GM23338 (cell line): ENCODE results near the gene RASA3. TPM values are rescaled to one million over a fixed set of nuclear protein-coding genes. Genes with fewer than 3 reads are reported as not detected.

Experiments
- ATAC-seq: fragments of 200-7000 bp; cut with Tn5 transposase; 3 replicates; pipeline ENCODE4 v1.9.1; 2020
- DNase-seq: peaks from one replicate; pipeline ENCODE4 v3.0.0-alpha.2; 2015; ENCODE audit warnings: low spot score
- H2AFZ ChIP-seq: fragments of 200-600 bp; sonication (generic); 2 replicates; pipeline ENCODE4 v1.8.0; 2016; ENCODE audit warnings: antibody characterized with exemption, mild to moderate bottlenecking, moderate library complexity
- H3F3A ChIP-seq: fragments of 200-600 bp; sonication (generic); replicated peaks from 2 replicates; pipeline ENCODE4 v1.8.0; 2017; ENCODE audit warnings: antibody characterized with exemption, mixed run types, low read depth
- H3K27ac ChIP-seq: fragments of 200-600 bp; sonication (generic); 2 replicates; pipeline ENCODE4 v1.6.1; 2016; ENCODE audit warnings: low read depth
- H3K27me3 ChIP-seq: fragments of 200-600 bp; sonication (generic); 2 replicates; pipeline ENCODE4 v1.8.0; 2016; ENCODE audit warnings: mild to moderate bottlenecking, mixed run types, moderate library complexity; ENCODE audit not compliant: insufficient read depth
- H3K36me3 ChIP-seq: fragments of 200-600 bp; sonication (generic); 2 replicates; pipeline ENCODE4 v1.8.0; 2016; ENCODE audit warnings: mild to moderate bottlenecking; ENCODE audit not compliant: insufficient read depth
- H3K4me1 ChIP-seq: fragments of 200-600 bp; sonication (generic); 2 replicates; pipeline ENCODE4 v1.8.0; 2016; ENCODE audit warnings: mild to moderate bottlenecking, moderate library complexity; ENCODE audit not compliant: insufficient read depth
- H3K4me2 ChIP-seq: fragments of 200-600 bp; sonication (generic); 2 replicates; pipeline ENCODE4 v1.7.1; 2017; ENCODE audit warnings: mixed run types
- H3K4me3 ChIP-seq: fragments of 200-600 bp; sonication (generic); 2 replicates; pipeline ENCODE4 v1.6.1; 2016; ENCODE audit warnings: mixed run types
- H3K79me2 ChIP-seq: fragments of 200-600 bp; sonication (generic); replicated peaks from 2 replicates; pipeline ENCODE4 v1.8.0; 2017; ENCODE audit warnings: mild to moderate bottlenecking; ENCODE audit not compliant: insufficient read depth
- H3K9me2 ChIP-seq: fragments of 200-600 bp; sonication (generic); 2 replicates; pipeline ENCODE4 v1.8.0; 2017; ENCODE audit not compliant: insufficient read depth
- H4K20me1 ChIP-seq: fragments of 200-600 bp; sonication (generic); replicated peaks from 2 replicates; pipeline ENCODE4 v1.8.0; 2017; ENCODE audit warnings: mild to moderate bottlenecking; ENCODE audit not compliant: insufficient read depth
- H3K27ac Mint-ChIP-seq: 2 replicates; pipeline ENCODE4 v1.8.0; 2020; ENCODE audit warnings: inconsistent platforms, mild to moderate bottlenecking, moderate library complexity, mixed read lengths
- H3K27me3 Mint-ChIP-seq: 3 replicates; pipeline ENCODE4 v1.8.0; 2022; ENCODE audit warnings: low read depth, mild to moderate bottlenecking, moderate library complexity, mixed read lengths, inconsistent platforms; ENCODE audit not compliant: insufficient read depth, poor library complexity
- H3K36me3 Mint-ChIP-seq: 3 replicates; pipeline ENCODE4 v1.8.0; 2021; ENCODE audit warnings: low read depth, mild to moderate bottlenecking, inconsistent platforms, moderate library complexity, mixed read lengths
- H3K4me1 Mint-ChIP-seq: 3 replicates; pipeline ENCODE4 v1.8.0; 2020; ENCODE audit warnings: mild to moderate bottlenecking, inconsistent platforms, mixed read lengths
- H3K4me3 Mint-ChIP-seq: 3 replicates; pipeline ENCODE4 v1.8.0; 2021; ENCODE audit warnings: moderate library complexity, mild to moderate bottlenecking, inconsistent platforms, mixed read lengths
- H3K9me3 Mint-ChIP-seq: 3 replicates; pipeline ENCODE4 v1.8.0; 2020; ENCODE audit warnings: moderate library complexity, mild to moderate bottlenecking, inconsistent platforms, mixed read lengths
- CREB1 ChIP-seq: fragments of 250-450 bp; sonication (Bioruptor Pico); IDR thresholded peaks from 2 replicates; pipeline ENCODE4 v1.5.0; 2020; ENCODE audit warnings: low read depth, mild to moderate bottlenecking, moderate library complexity
- EZH2 ChIP-seq: fragments of 200-600 bp; sonication (generic); IDR thresholded peaks from one replicate; pipeline ENCODE4 v1.8.0; 2017; ENCODE audit warnings: antibody characterized with exemption, mild to moderate bottlenecking, low read depth; ENCODE audit not compliant: unreplicated experiment
- JUNB ChIP-seq: IDR thresholded peaks from one replicate; pipeline ENCODE4 v1.6.1; 2016; ENCODE audit warnings: antibody characterized with exemption; ENCODE audit not compliant: unreplicated experiment
- NANOG ChIP-seq: IDR thresholded peaks from 2 replicates; pipeline ENCODE4 v1.6.1; 2016; ENCODE audit warnings: antibody characterized with exemption, borderline replicate concordance
- POLR2AphosphoS5 ChIP-seq: IDR thresholded peaks from 2 replicates; pipeline ENCODE4 v1.6.1; 2016; ENCODE audit warnings: antibody characterized with exemption, low read depth
- STAT1 ChIP-seq: IDR thresholded peaks from one replicate; pipeline ENCODE4 v1.6.1; 2016; ENCODE audit warnings: antibody characterized with exemption; ENCODE audit not compliant: unreplicated experiment
- ZNF331 ChIP-seq: fragments of 250-450 bp; sonication (Bioruptor Pico); IDR thresholded peaks from 2 replicates; pipeline ENCODE4 v1.5.0; 2020; ENCODE audit warnings: low read depth, mild to moderate bottlenecking, moderate library complexity
- polyA plus RNA-seq: library from polyadenylated mRNA; unstranded; fragments of >200 nt; fragmentation: Nextera tagmentation; extraction: Ambion mirVana; gene quantifications from 2 replicates; pipeline ENCODE4 v1.2.1, GENCODE V29; 2016
- total RNA-seq: library from RNA; depleted of rRNA; stranded (reverse); fragments of >200 nt; shearing (Covaris generic); gene quantifications from 2 replicates; pipeline ENCODE4 v1.2.3, GENCODE V29; 2014
- TF ChIP-seq, protein P1 (sequence below): fragments of 250-450 bp; sonication (Bioruptor Pico); IDR thresholded peaks from 2 replicates; pipeline ENCODE4 v1.5.0; 2020; ENCODE audit warnings: mild to moderate bottlenecking, moderate library complexity
- TF ChIP-seq, protein P2 (sequence below): IDR thresholded peaks from 2 replicates; pipeline ENCODE4 v1.6.1; 2016; ENCODE audit warnings: antibody characterized with exemption
- TF ChIP-seq, protein P3 (sequence below), 2 experiments: fragments of 200-600 bp in 1 of 2; sonication (generic) in 1 of 2; conservative IDR thresholded peaks; 2 replicates each; pipeline versions ENCODE4 v1.5.1 to v1.6.1; 2016 to 2017; ENCODE audit warnings: antibody characterized with exemption in 2 of 2, low read depth in 2 of 2, mild to moderate bottlenecking in 2 of 2, moderate library complexity in 1 of 2

Gene RASA3
- total and polyA plus RNA-seq, 2 experiments from 2014 or later, result 11.2 to 20.7 TPM

DNA sequence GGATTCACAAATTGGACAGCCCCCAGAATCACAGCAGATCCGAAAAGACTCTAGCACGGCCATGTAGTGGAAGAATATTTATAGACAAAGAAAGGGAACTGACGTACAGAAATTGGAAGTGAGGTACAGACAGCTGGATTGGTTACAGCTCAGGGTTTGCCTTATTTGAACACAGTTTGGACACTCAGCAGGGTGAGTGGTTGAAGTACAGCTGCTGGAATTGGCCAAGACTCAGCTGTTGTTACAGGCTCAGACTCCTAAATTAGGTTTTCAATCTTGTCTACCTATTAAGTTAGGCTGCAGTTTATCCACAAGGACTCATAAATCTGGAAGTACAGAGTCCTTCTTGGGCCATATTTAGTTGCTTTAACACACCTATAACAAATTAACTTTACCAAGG is 40.8 kb upstream of the RASA3 start (continued):
- TF ChIP-seq, protein P1, sequence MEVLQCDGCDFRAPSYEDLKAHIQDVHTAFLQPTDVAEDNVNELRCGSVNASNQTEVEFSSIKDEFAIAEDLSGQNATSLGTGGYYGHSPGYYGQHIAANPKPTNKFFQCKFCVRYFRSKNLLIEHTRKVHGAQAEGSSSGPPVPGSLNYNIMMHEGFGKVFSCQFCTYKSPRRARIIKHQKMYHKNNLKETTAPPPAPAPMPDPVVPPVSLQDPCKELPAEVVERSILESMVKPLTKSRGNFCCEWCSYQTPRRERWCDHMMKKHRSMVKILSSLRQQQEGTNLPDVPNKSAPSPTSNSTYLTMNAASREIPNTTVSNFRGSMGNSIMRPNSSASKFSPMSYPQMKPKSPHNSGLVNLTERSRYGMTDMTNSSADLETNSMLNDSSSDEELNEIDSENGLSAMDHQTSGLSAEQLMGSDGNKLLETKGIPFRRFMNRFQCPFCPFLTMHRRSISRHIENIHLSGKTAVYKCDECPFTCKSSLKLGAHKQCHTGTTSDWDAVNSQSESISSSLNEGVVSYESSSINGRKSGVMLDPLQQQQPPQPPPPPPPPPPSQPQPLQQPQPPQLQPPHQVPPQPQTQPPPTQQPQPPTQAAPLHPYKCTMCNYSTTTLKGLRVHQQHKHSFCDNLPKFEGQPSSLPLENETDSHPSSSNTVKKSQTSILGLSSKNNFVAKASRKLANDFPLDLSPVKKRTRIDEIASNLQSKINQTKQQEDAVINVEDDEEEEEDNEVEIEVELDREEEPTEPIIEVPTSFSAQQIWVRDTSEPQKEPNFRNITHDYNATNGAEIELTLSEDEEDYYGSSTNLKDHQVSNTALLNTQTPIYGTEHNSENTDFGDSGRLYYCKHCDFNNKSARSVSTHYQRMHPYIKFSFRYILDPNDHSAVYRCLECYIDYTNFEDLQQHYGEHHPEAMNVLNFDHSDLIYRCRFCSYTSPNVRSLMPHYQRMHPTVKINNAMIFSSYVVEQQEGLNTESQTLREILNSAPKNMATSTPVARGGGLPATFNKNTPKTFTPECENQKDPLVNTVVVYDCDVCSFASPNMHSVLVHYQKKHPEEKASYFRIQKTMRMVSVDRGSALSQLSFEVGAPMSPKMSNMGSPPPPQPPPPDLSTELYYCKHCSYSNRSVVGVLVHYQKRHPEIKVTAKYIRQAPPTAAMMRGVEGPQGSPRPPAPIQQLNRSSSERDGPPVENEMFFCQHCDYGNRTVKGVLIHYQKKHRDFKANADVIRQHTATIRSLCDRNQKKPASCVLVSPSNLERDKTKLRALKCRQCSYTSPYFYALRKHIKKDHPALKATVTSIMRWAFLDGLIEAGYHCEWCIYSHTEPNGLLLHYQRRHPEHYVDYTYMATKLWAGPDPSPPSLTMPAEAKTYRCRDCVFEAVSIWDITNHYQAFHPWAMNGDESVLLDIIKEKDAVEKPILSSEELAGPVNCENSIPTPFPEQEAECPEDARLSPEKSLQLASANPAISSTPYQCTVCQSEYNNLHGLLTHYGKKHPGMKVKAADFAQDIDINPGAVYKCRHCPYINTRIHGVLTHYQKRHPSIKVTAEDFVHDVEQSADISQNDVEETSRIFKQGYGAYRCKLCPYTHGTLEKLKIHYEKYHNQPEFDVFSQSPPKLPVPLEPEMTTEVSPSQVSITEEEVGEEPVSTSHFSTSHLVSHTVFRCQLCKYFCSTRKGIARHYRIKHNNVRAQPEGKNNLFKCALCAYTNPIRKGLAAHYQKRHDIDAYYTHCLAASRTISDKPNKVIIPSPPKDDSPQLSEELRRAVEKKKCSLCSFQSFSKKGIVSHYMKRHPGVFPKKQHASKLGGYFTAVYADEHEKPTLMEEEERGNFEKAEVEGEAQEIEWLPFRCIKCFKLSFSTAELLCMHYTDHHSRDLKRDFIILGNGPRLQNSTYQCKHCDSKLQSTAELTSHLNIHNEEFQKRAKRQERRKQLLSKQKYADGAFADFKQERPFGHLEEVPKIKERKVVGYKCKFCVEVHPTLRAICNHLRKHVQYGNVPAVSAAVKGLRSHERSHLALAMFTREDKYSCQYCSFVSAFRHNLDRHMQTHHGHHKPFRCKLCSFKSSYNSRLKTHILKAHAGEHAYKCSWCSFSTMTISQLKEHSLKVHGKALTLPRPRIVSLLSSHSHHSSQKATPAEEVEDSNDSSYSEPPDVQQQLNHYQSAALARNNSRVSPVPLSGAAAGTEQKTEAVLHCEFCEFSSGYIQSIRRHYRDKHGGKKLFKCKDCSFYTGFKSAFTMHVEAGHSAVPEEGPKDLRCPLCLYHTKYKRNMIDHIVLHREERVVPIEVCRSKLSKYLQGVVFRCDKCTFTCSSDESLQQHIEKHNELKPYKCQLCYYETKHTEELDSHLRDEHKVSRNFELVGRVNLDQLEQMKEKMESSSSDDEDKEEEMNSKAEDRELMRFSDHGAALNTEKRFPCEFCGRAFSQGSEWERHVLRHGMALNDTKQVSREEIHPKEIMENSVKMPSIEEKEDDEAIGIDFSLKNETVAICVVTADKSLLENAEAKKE (CRISPR knock-in tag), result no peak

DNA sequence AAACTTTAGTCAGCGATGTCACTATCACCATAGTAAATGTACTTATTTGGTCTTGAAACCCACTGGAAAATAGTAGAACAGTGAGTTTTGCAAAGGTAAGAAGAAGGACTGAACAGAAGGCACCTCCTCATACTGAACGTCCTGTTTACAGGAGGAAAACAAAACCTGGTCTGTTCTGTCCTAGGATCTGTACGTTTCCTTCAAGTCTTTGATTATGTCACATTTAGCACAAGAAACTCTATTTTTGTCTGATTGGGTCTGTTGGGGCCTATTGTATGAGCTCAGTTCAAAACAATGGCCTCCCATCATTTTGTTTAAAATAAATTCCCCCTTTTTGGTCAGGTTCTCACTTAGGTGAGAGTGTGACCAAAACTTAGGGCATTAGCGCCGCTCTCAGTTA is 35.5 kb upstream of the RASA3 start:
- H3K27me3 Mint-ChIP-seq, result peaks cover 2% of the 10 kb centered on the region
- H3K9me2 ChIP-seq, result 0 out of 2 replicates have a peak, but pooled peaks cover 3% of the 10 kb centered on the region
- ATAC-seq, result no peak
- no peaks in the 10 kb centered on the region for H3K79me2 ChIP-seq
- H3K4me1 ChIP-seq, result no peaks in the 10 kb centered on the region
- no peaks in the 10 kb centered on the region for H3K36me3 ChIP-seq
- DNase-seq, result no peak
- H3K27me3 ChIP-seq, result no peaks in the 10 kb centered on the region
- no peaks in the 10 kb centered on the region for H3K36me3 Mint-ChIP-seq
- no peak overlapping the region for H3K27ac ChIP-seq
- H3F3A ChIP-seq, result no peaks in the 10 kb centered on the region
- H3K4me1 Mint-ChIP-seq, result no peaks in the 10 kb centered on the region; the same call in 2 of the 3 replicates
- no peaks in the 10 kb centered on the region for H4K20me1 ChIP-seq
- peaks cover 1% of the 10 kb centered on the region; the same call in 1 of the 3 replicates for H3K9me3 Mint-ChIP-seq
- H3K4me3 ChIP-seq, result no peak overlapping the region
- H3K4me3 Mint-ChIP-seq, result no peak overlapping the region
- no peak overlapping the region for H2AFZ ChIP-seq
- no peak overlapping the region for H3K27ac Mint-ChIP-seq
- H3K4me2 ChIP-seq, result no peak overlapping the region
- no peak for TF ChIP-seq CREB1 (CRISPR knock-in tag)
- TF ChIP-seq JUNB, result no peak
- no peak for TF ChIP-seq EZH2
- TF ChIP-seq NANOG, result no peak
- TF ChIP-seq, protein P2, sequence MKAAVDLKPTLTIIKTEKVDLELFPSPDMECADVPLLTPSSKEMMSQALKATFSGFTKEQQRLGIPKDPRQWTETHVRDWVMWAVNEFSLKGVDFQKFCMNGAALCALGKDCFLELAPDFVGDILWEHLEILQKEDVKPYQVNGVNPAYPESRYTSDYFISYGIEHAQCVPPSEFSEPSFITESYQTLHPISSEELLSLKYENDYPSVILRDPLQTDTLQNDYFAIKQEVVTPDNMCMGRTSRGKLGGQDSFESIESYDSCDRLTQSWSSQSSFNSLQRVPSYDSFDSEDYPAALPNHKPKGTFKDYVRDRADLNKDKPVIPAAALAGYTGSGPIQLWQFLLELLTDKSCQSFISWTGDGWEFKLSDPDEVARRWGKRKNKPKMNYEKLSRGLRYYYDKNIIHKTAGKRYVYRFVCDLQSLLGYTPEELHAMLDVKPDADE, result no peak
- TF ChIP-seq, protein P3, sequence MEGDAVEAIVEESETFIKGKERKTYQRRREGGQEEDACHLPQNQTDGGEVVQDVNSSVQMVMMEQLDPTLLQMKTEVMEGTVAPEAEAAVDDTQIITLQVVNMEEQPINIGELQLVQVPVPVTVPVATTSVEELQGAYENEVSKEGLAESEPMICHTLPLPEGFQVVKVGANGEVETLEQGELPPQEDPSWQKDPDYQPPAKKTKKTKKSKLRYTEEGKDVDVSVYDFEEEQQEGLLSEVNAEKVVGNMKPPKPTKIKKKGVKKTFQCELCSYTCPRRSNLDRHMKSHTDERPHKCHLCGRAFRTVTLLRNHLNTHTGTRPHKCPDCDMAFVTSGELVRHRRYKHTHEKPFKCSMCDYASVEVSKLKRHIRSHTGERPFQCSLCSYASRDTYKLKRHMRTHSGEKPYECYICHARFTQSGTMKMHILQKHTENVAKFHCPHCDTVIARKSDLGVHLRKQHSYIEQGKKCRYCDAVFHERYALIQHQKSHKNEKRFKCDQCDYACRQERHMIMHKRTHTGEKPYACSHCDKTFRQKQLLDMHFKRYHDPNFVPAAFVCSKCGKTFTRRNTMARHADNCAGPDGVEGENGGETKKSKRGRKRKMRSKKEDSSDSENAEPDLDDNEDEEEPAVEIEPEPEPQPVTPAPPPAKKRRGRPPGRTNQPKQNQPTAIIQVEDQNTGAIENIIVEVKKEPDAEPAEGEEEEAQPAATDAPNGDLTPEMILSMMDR (conservative IDR thresholded peaks at IDR 0.05; ENCODE audit: low read depth in 2 of 2), result no peak
- no peak for TF ChIP-seq STAT1
- TF ChIP-seq POLR2AphosphoS5, result no peak
- no peak for TF ChIP-seq ZNF331
